Measurements from ENCODE around the gene SUGCT. TPM values are rescaled to one million over a fixed set of nuclear protein-coding genes. Genes with fewer than 3 reads are reported as not detected.

Gene SUGCT
- total and polyA plus RNA-seq, 2 of the 8 experiments (the other 6 are each of a cell fraction or from before 2014, with no cell fraction given) = 2.8 to 5.4 TPM

DNA sequence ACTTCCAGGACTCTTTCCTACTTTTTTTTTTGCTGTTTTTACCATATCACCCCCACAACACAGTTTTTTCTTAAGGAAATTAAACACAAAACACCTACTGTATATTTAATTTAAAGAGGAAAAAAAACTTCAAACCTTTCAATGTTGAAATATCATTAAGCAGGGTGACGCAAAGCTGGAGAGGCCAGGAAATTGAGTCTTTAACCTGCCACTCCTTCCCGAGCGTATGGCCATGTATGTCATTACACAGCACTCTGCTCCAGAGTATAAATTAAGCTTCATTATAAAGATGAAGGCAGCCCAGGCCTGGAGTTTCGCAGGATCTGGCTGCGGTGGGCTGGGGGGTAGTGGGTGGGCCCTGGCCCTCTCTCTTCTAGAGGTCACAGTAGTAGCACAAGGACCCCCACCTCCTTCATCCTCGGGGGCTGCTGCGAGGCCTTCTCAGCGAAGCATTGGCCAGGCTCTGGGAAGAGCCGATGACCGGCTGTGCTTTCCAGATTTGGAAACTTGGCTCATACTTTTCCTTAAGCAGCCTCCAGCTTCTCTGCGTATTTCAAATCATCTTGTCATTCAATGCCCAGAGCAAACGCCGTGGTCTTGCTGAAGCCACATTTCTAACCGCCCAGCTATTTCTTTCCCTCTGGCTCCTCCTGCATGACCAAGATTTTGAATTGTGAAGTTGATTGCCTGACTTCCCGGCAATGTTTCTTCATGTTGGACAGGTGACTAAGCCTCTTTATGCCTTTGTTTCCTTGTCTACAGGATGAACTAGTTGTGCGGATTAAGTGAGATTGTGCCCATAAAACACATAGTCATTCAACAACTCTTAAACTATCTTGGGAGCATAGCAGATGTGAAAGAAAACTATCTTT, 765.1 kb downstream of the SUGCT start:
- no peak for FAIRE-seq
- POLR2A ChIA-PET (ENCODE audit: partially characterized antibody) = no interaction called here

More for the DNA sequence above, 765.1 kb downstream of the SUGCT start:
- Histone ChIP-seq H3K27ac (ENCODE audit: low read depth, low read length) (no peak overlapping the region), H2BK15ac (ENCODE audit: low read length) (no peak overlapping the region), H4K20me1 (replicated peaks in 1 of 2; ENCODE audit: control insufficient read depth in 1 of 2, insufficient read depth in 2 of 2, low read length in 2 of 2) (no peaks in the 10 kb centered on the region), H3K27me3 (replicated peaks in 1 of 4; ENCODE audit: control insufficient read depth in 3 of 4, extremely low read depth in 1 of 4, insufficient read depth in 3 of 4, low read length in 3 of 4) (no peaks in the 10 kb centered on the region), H3K9me3 (ENCODE audit: insufficient read depth in 2 of 2, low read depth in 1 of 2, low read length in 1 of 2) (no peaks in the 10 kb centered on the region; a peak in 1 of 4 replicates), H4K8ac (ENCODE audit: extremely low read depth, insufficient read depth, low read length) (no peak overlapping the region), H3K23me2 (ENCODE audit: low read depth, low read length) (no peaks in the 10 kb centered on the region), H2BK20ac (ENCODE audit: low read length) (no peak overlapping the region), H3K4me2 (ENCODE audit: insufficient read depth in 1 of 2, low read depth in 2 of 2, low read length in 2 of 2) (no peak overlapping the region), H2BK12ac (ENCODE audit: low read depth, low read length) (no peak overlapping the region), H3K9ac (replicated peaks in 1 of 4; ENCODE audit: extremely low read depth in 1 of 4, low read depth in 3 of 4, low read length in 3 of 4) (no peak overlapping the region), H2AFZ (ENCODE audit: low read length) (no peak overlapping the region), H3K79me1 (ENCODE audit: low read depth, low read length) (no peaks in the 10 kb centered on the region), H3K36me3 (ENCODE audit: control insufficient read depth in 2 of 4, insufficient read depth in 4 of 4, low read length in 3 of 4) (no peaks in the 10 kb centered on the region), H3K23ac (ENCODE audit: insufficient read length) (no peak overlapping the region), H3K18ac (ENCODE audit: extremely low read depth, low read length) (no peak overlapping the region), H3K79me2 (ENCODE audit: control insufficient read depth in 1 of 2, insufficient read depth in 2 of 2, low read length in 2 of 2) (no peaks in the 10 kb centered on the region), H4K91ac (replicated peaks; ENCODE audit: insufficient read length, low read length) (no peak overlapping the region), H3K4ac (replicated peaks; ENCODE audit: insufficient read length, low read depth, low read length) (no peak overlapping the region), H3K14ac (ENCODE audit: insufficient read length) (no peak overlapping the region), H2BK120ac (replicated peaks; ENCODE audit: low read depth, low read length) (no peak overlapping the region), H2AK5ac (ENCODE audit: low read depth, low read length) (no peak overlapping the region), H3K56ac (replicated peaks; ENCODE audit: insufficient read length, low read depth, low read length) (no peak overlapping the region), H2BK5ac (ENCODE audit: low read depth, low read length) (no peak overlapping the region), H3K4me1 (replicated peaks in 1 of 4; ENCODE audit: control insufficient read depth in 3 of 4, insufficient read depth in 4 of 4, low read length in 3 of 4) (no peaks in the 10 kb centered on the region), H4K5ac (ENCODE audit: insufficient read length, low read depth, low read length) (no peak overlapping the region), H3K4me3 (ENCODE audit: extremely low read depth in 1 of 4, insufficient read depth in 2 of 4, low read depth in 3 of 4, low read length in 4 of 4) (no peak overlapping the region)
- CTCF ChIA-PET (ENCODE audit: partially characterized antibody) = interaction anchor here (0.8 to 1.2 kb wide), 2 partner anchors 9 to 104 kb away, joined by 3 to 4 read pairs; no protein-coding TSS in a partner anchor
- 96% methylated on average over 16 of the region's 16 CpGs; no CpG with 5 or more reads in 1 of the 2 experiments for whole genome bisulfite sequencing, 2 experiments (ENCODE audit: extremely low coverage in 1 of 2, insufficient coverage in 1 of 2, insufficient read length in 1 of 2, insufficient replicate concordance in 2 of 2, low coverage in 1 of 2, low lambda C conversion rate in 2 of 2, missing lambda C conversion rate in 1 of 2)
- no peak for DNase-seq (ENCODE audit: low read depth in 1 of 2, low spot score in 2 of 2)
- no peak for TF ChIP-seq ATF2 (IDR thresholded peaks at IDR 0.05; ENCODE audit: low read length)
- TF ChIP-seq CTCF (IDR thresholded peaks at IDR 0.05; ENCODE audit: control extremely low read depth in 1 of 3, insufficient read depth in 1 of 3, low read depth in 1 of 3, low read length in 3 of 3) = no peak
